D721Med (cell line): ENCODE data around the gene CCDC177.

Experiments
- DNase-seq: peaks from one replicate; pipeline ENCODE4 v3.0.0; 2011; ENCODE audit warnings: low spot score; ENCODE audit not compliant: insufficient read length
- FAIRE-seq: peaks from 2 replicates; lab custom pipeline; 2011; peaks lifted over from hg19 to GRCh38; lab: Jason Lieb, UNC
- TF ChIP-seq, protein P1 (sequence below): IDR thresholded peaks from 2 replicates; pipeline ENCODE4 v1.5.1; 2012; ENCODE audit warnings: mild to moderate bottlenecking, control low read depth; ENCODE audit not compliant: insufficient read depth; ENCODE audit errors: missing control alignments

Gene CCDC177

GRCh38 chr14:69561893-69562292 is 12.8 kb downstream of the CCDC177 start:
- DNase-seq (no peak), FAIRE-seq (no peak)
- TF ChIP-seq, protein P1, sequence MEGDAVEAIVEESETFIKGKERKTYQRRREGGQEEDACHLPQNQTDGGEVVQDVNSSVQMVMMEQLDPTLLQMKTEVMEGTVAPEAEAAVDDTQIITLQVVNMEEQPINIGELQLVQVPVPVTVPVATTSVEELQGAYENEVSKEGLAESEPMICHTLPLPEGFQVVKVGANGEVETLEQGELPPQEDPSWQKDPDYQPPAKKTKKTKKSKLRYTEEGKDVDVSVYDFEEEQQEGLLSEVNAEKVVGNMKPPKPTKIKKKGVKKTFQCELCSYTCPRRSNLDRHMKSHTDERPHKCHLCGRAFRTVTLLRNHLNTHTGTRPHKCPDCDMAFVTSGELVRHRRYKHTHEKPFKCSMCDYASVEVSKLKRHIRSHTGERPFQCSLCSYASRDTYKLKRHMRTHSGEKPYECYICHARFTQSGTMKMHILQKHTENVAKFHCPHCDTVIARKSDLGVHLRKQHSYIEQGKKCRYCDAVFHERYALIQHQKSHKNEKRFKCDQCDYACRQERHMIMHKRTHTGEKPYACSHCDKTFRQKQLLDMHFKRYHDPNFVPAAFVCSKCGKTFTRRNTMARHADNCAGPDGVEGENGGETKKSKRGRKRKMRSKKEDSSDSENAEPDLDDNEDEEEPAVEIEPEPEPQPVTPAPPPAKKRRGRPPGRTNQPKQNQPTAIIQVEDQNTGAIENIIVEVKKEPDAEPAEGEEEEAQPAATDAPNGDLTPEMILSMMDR: no peak

DNA sequence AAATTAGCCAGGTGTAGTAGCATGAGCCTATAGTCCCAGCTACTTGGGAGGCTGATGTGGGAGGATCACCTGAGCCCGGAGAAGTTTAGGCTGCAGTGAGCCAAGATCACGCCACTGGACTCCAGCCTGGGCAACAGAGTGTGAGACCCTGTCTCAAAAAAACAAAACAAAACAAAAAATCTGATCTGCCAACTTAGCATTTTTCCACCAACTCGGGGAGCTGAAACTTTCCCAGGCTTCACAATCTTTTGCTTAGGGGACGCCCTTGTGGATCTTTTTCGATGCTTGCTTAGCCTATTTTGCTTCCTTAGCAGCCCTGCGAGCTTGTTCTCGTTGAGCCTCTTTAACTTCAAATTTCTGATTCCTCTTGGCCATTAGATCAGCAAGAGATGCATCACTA is 13.8 kb downstream of the CCDC177 start:
- DNase-seq: no peak
- no peak for FAIRE-seq
- TF ChIP-seq, protein P1: no peak

DNA sequence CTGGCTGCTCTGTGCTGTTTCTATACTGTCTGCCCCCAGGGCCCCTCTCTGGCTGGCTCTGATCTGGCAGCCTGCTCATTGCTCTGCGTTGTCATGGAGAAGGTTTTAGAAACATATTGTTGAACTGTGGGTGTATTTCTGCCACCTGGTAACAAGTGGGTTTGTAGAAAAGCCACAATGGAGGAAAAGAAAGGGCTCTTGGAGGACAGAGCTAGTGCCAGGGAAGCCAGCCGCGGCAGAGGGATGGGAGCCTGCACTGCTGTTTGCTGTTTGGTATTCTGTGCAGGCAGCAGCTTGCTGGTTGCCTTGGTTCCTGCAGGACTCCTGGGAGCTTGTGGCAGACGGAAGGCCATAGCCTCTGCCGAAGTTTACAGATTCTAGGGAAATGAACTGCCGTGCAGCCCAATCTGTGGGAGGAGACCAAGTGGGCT is 15.1 kb downstream of the CCDC177 start:
- FAIRE-seq: no peak
- no peak for DNase-seq
- TF ChIP-seq, protein P1: no peak

DNA sequence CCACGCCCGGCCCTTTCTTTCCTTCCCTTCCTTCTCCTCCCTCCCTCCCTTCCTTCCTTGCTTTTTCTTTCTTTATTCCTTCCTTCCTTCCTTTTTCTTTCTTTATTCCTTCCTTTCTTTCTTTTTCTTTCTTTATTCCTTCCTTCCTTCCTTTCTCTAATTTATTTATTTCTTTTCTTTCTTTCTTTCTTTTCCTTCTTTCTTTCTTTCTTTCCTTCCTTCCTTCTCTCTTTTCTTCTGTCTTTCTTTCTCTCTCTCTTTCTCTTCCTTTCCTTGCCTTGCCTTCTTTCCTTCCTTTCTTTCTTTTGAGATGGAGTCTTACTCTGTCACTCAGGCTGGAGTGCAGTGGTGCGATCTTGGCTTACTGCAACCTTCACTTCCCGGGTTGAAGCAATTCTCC is 15.9 kb downstream of the CCDC177 start:
- TF ChIP-seq, protein P1: no peak
- FAIRE-seq (no peak), DNase-seq (no peak)

DNA sequence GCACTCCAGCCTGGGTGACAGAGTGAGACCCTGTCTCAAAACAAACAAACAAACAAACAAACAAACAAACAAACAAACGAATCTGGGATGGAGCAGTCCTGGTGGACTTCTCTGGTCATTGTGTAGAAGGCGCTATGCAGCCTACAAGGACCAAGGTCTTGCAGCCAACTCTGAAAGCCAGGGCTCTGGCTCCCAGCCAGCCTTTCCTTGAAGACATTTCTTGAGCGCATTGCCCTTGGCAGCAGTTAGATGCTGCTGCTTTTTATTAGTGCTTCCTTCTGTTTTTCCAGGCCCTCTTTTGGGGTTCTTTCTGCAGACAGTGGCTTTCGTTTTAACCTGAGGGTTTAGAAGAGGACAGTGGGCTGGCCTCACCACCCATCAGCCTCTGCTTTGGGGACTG is 20.2 kb downstream of the CCDC177 start:
- no peak for DNase-seq
- FAIRE-seq: no peak
- TF ChIP-seq, protein P1: no peak

GRCh38 chr14:69553252-69553651 is 21.4 kb downstream of the CCDC177 start:
- DNase-seq: no peak
- no peak for FAIRE-seq
- TF ChIP-seq, protein P1: no peak

- no peak for DNase-seq
- TF ChIP-seq, protein P1: no peak
- no peak for FAIRE-seq
Measured at GRCh38 chr14:69551511-69551910, 23.2 kb downstream of the CCDC177 start.
